B cell (primary cell): ENCODE measurements around the gene NUP210. TPM values are rescaled to one million over a fixed set of nuclear protein-coding genes. Genes with fewer than 3 reads are reported as not detected.

Experiments
- ATAC-seq: fragments of 200-7000 bp; cut with Tn5 transposase; one replicate; pipeline ENCODE4 v1.10.0; 2021; ENCODE audit warnings: low read depth, mild to moderate bottlenecking, moderate number of reproducible peaks, moderate library complexity
- CTCF ChIA-PET: fragments of 350-600 bp; sonication (Branson Sonifier 250); formaldehyde crosslinking; loops from one replicate; lab custom pipeline; 2021; ENCODE audit warnings: antibody characterized with exemption, inconsistent platforms; lab: Charles Lee
- POLR2A ChIA-PET: fragments of 350-600 bp; sonication (Branson Sonifier 250); formaldehyde crosslinking; loops from one replicate; lab custom pipeline; 2021; ENCODE audit warnings: antibody characterized with exemption; lab: Charles Lee
- DNase-seq: peaks from one replicate; pipeline ENCODE4 v3.0.0; 2013
- H2AFZ ChIP-seq: 2 replicates; pipeline ENCODE4 v1.6.1; 2012; ENCODE audit warnings: mild to moderate bottlenecking, low read depth, low read length; ENCODE audit not compliant: insufficient read depth, poor library complexity, severe bottlenecking
- H3K27ac ChIP-seq, 2 donors: 1 replicate in 1 of 2; 2 replicates in 1 of 2; pipeline ENCODE4 v1.5.1; 2012 to 2013; ENCODE audit warnings: low read length in 2 of 2, mild to moderate bottlenecking in 2 of 2, moderate library complexity in 1 of 2
- H3K27me3 ChIP-seq, 4 experiments: fragments of 200-600 bp in 1 of 4; sonication (generic) in 1 of 4; replicated peaks in 1 of 4; 1 replicate in 2 of 4; 2 replicates in 2 of 4; pipeline versions ENCODE4 v1.6.1 to v1.7.0; 2013 to 2016; ENCODE audit warnings: low read length in 3 of 4, mild to moderate bottlenecking in 2 of 4, mixed read lengths in 1 of 4, moderate library complexity in 1 of 4; ENCODE audit not compliant: insufficient read depth in 4 of 4, control insufficient read depth in 3 of 4; ENCODE audit errors: control extremely low read depth in 1 of 4
- H3K36me3 ChIP-seq, 2 experiments: replicated peaks in 1 of 2; 1 replicate in 1 of 2; 2 replicates in 1 of 2; pipeline versions ENCODE4 v1.6.1 to v1.7.1; 2013; ENCODE audit warnings: low read length in 1 of 2; ENCODE audit not compliant: insufficient read depth in 2 of 2, control insufficient read depth in 1 of 2; ENCODE audit errors: control extremely low read depth in 1 of 2, extremely low read depth in 1 of 2
- H3K4me1 ChIP-seq, 2 donors: fragments of 200-600 bp in 1 of 2; sonication (generic) in 1 of 2; 1 replicate in 1 of 2; 2 replicates in 1 of 2; pipeline versions ENCODE4 v1.5.1 to v1.6.1; 2013 to 2017; ENCODE audit warnings: low read length in 2 of 2; ENCODE audit not compliant: control insufficient read depth in 2 of 2, insufficient read depth in 2 of 2
- H3K4me2 ChIP-seq: replicated peaks from 2 replicates; pipeline ENCODE3; 2012; ENCODE audit warnings: mild to moderate bottlenecking, low read depth, low read length; ENCODE audit not compliant: poor library complexity, severe bottlenecking
- H3K4me3 ChIP-seq, 5 experiments: fragments of 200-600 bp in 1 of 5; sonication (generic) in 1 of 5; 1 replicate in 3 of 5; 2 replicates in 2 of 5; pipeline versions ENCODE4 v1.5.1 to v1.7.0; 2011 to 2016; ENCODE audit warnings: low read length in 4 of 5, mild to moderate bottlenecking in 4 of 5, low read depth in 2 of 5, control low read depth in 1 of 5, moderate library complexity in 1 of 5; ENCODE audit not compliant: insufficient read depth in 1 of 5; ENCODE audit errors: control extremely low read depth in 1 of 5, extremely low read depth in 1 of 5
- H3K79me2 ChIP-seq: fragments of 200-600 bp; sonication (generic); one replicate; pipeline ENCODE4 v1.6.0; 2016; ENCODE audit warnings: low read length; ENCODE audit not compliant: control insufficient read depth, insufficient read depth
- H3K9ac ChIP-seq: fragments of 200-600 bp; sonication (generic); 2 replicates; pipeline ENCODE4 v1.6.1; 2017; ENCODE audit warnings: mild to moderate bottlenecking, low read length, moderate library complexity
- H3K9me3 ChIP-seq, 3 donors: one replicate each; pipeline versions ENCODE4 v1.6.1 to v1.7.1; 2013; ENCODE audit warnings: low read length in 2 of 3; ENCODE audit not compliant: control insufficient read depth in 2 of 3, insufficient read depth in 1 of 3; ENCODE audit errors: control extremely low read depth in 1 of 3
- H4K20me1 ChIP-seq: 2 replicates; pipeline ENCODE4 v1.6.0; 2012; ENCODE audit warnings: mild to moderate bottlenecking, low read length; ENCODE audit not compliant: insufficient read depth, control insufficient read depth, poor library complexity, severe bottlenecking
- H3K27ac Mint-ChIP-seq: one replicate; pipeline ENCODE4 v1.8.0; 2021; ENCODE audit warnings: mixed read lengths
- H3K27me3 Mint-ChIP-seq: one replicate; pipeline ENCODE4 v1.8.0; 2021; ENCODE audit warnings: mixed read lengths
- H3K4me1 Mint-ChIP-seq: one replicate; pipeline ENCODE4 v1.8.0; 2021; ENCODE audit warnings: mixed read lengths
- H3K4me3 Mint-ChIP-seq: one replicate; pipeline ENCODE4 v1.8.0; 2021; ENCODE audit warnings: mixed read lengths
- H3K9me3 Mint-ChIP-seq: one replicate; pipeline ENCODE4 v1.8.0; 2022; ENCODE audit warnings: mixed read lengths; ENCODE audit not compliant: insufficient read depth
- EZH2 ChIP-seq: IDR thresholded peaks from 2 replicates; pipeline ENCODE4 v1.6.1; 2012; ENCODE audit warnings: borderline replicate concordance, low read depth, mild to moderate bottlenecking, moderate library complexity, low read length; ENCODE audit not compliant: insufficient read depth, poor library complexity, severe bottlenecking
- WGBS: methylation state at CpG from one replicate; pipeline ENCODE4 v1.1.5; 2013; ENCODE audit warnings: missing lambda C conversion rate; ENCODE audit not compliant: insufficient coverage; 5-methylcytosine and 5-hydroxymethylcytosine counted together
- intact Hi-C: fragments of 100-400 bp; cut with micrococcal nuclease; formaldehyde crosslinking; loops from one replicate; pipeline ENCODE4 v1.10.0; 2022
- polyA plus RNA-seq: library from polyadenylated mRNA; depleted of rRNA; stranded (reverse); fragments of >200 nt; gene quantifications from 2 replicates; pipeline ENCODE4 v1.2.3, GENCODE V29; 2012
- small RNA-seq: library from RNA; depleted of rRNA; stranded (forward); fragments of <200 nt; gene quantifications from one replicate; pipeline ENCODE3, GENCODE V24; 2012; ENCODE audit warnings: low replicate concordance, low read depth; ENCODE audit not compliant: insufficient read length
- total RNA-seq, 2 donors: library from RNA; stranded (reverse); fragments of 120-200 nt in 1 of 2; gene quantifications; 1 replicate in 1 of 2; 2 replicates in 1 of 2; pipeline versions ENCODE4 v1.2.3 to v1.2.4, GENCODE V29; 2013 to 2022

The NUP210 gene
- total and polyA plus RNA-seq, 2 donors (not counting 1 experiment from before 2014, with no cell fraction given), result 114 to 159 TPM

GRCh38 chr3:13266651-13267362 is 153.3 kb downstream of the NUP210 start:
- Histone ChIP-seq H3K36me3 (no peaks in the 10 kb centered on the region), H4K20me1 (no peaks in the 10 kb centered on the region), H3K4me3 (no peak overlapping the region), H3K4me2 (no peak overlapping the region), H3K27me3 (peaks cover 0 to 15% (median 0%) of the 10 kb centered on the region in 4 experiments), H3K9me3 (peaks cover 0 to 31% (median 6%) of the 10 kb centered on the region in 3 donors), H2AFZ (no peak overlapping the region), H3K9ac (no peak overlapping the region), H3K4me1 (peaks cover 11 to 13% of the 10 kb centered on the region in 2 donors), H3K79me2 (no peaks in the 10 kb centered on the region), H3K27ac (no peak overlapping the region)
- intact Hi-C loops, result no loop called here
- Mint-ChIP-seq H3K9me3 (no peaks in the 10 kb centered on the region), H3K4me1 (peaks cover 10% of the 10 kb centered on the region), H3K4me3 (no peak overlapping the region), H3K27me3 (peaks cover 21% of the 10 kb centered on the region), H3K27ac (no peak overlapping the region)
- ATAC-seq (no peak), DNase-seq (no peak)
- no peak for TF ChIP-seq EZH2
- ChIA-PET CTCF (no interaction called here), POLR2A (no interaction called here)
- 91% methylated on average over 9 of the region's 14 CpGs for WGBS

Small RNAs within 50 kb of the gene (small RNA-seq; reads per million reads assigned to genes)
- not detected for gene AC027124.2

Other genes starting within 250 kb of the NUP210 start
- gene HDAC11, start 60.0 kb upstream of the NUP210 start, total RNA-seq, result 5.5 and 6.1 TPM in 2 replicates
- gene HDAC11, start 60.0 kb upstream of the NUP210 start, polyA plus RNA-seq, result 0.76 and 1.1 TPM in 2 replicates
- gene FBLN2, start 128.8 kb upstream of the NUP210 start, total RNA-seq, result 3.6 and 5.1 TPM in 2 replicates
- gene FBLN2, start 128.8 kb upstream of the NUP210 start, polyA plus RNA-seq, result 4.9 and 8.2 TPM in 2 replicates